ENCODE data around the gene PAQR3. TPM values are rescaled to one million over a fixed set of nuclear protein-coding genes. Genes with fewer than 3 reads are reported as not detected.

Gene PAQR3, protein sequence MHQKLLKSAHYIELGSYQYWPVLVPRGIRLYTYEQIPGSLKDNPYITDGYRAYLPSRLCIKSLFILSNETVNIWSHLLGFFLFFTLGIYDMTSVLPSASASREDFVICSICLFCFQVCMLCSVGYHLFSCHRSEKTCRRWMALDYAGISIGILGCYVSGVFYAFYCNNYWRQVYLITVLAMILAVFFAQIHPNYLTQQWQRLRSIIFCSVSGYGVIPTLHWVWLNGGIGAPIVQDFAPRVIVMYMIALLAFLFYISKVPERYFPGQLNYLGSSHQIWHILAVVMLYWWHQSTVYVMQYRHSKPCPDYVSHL
- 7.2 TPM for total RNA-seq
- long read RNA-seq, result 0 reads

GRCh38 chr4:78938868-78939666, at the start of gene PAQR3:
TSS of gene PAQR3 (minus strand) at chr4:78939438. CDS start at chr4:78939224, 214 bp downstream.
- DNase-seq (ENCODE audit: low spot score), result peak; percentile 96

- DNase-seq (ENCODE audit: low spot score), result no peak
These were observed 48.4 kb upstream of the PAQR3 start for GRCh38 chr4:78987683-78988082.

- DNase-seq (ENCODE audit: low spot score), result no peak
These were observed 45.4 kb upstream of the PAQR3 start for GRCh38 chr4:78984593-78984992.

DNA sequence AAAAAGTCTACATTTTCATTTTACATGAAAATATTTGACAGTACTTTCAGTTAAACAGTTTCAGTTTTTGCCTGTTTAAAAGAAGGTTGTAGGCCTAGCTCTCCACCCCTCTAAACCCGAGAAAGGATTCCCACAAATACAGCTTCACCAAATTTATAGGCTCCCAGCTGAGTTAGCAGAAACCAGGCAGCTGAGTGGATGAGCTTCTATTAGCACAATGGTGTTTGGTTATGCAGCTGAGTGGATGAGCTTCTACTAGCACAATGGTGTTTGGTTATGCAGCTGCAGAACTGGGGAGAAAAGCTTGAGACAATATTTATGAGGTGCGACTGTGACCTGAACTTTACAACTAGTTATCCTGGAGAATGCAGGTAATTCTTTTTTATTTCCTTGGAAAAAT, 36.6 kb upstream of the PAQR3 start:
- DNase-seq (ENCODE audit: low spot score), result no peak

DNA sequence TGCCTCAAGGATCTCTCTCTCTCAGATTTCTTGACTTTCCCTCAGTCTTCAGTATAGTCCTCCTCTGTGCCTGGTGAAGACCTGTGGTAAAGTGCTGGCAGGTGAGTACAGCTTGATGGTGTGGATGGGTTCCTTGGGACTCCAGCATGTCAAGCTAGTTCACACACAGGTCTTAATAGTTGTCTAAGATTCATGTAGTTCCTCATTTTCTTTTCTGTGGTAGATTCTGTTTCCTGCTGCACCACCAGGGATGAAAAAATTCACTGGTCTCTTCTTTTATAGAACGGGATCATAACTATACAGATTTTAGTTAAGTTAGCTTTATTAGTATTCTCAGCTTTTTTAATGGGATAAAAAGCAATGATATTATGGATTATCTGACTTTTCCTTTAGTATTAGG, 32.5 kb upstream of the PAQR3 start:
- DNase-seq (ENCODE audit: low spot score), result no peak

DNA sequence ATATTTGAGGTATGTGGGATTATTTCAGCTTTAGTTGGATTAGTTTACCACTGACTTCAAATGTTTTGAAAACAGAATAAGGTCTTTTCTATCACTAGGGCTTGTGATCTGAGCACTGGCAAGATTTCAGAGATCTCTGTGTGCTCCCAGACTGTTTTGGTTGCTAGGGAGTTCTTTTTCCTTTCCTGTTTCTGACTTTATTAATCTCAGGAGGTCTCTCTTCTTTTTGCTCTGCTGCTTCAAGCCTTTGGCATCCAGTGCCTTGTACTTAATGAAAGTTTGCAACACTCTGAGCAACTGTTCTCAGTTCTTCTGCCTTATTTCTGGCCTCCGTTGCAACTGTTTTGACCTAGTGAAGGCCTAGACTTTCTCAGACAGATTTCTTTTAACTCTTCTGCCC, 32.1 kb upstream of the PAQR3 start:
- no peak for DNase-seq (ENCODE audit: low spot score)

GRCh38 chr4:78962597-78963115, 23.4 kb upstream of the PAQR3 start:
- no peak for DNase-seq (ENCODE audit: low spot score)

- no peak for DNase-seq (ENCODE audit: low spot score)
These were observed 21.7 kb upstream of the PAQR3 start for GRCh38 chr4:78960926-78961325.

GRCh38 chr4:78956975-78957374, 17.7 kb upstream of the PAQR3 start:
- DNase-seq (ENCODE audit: low spot score), result no peak

DNA sequence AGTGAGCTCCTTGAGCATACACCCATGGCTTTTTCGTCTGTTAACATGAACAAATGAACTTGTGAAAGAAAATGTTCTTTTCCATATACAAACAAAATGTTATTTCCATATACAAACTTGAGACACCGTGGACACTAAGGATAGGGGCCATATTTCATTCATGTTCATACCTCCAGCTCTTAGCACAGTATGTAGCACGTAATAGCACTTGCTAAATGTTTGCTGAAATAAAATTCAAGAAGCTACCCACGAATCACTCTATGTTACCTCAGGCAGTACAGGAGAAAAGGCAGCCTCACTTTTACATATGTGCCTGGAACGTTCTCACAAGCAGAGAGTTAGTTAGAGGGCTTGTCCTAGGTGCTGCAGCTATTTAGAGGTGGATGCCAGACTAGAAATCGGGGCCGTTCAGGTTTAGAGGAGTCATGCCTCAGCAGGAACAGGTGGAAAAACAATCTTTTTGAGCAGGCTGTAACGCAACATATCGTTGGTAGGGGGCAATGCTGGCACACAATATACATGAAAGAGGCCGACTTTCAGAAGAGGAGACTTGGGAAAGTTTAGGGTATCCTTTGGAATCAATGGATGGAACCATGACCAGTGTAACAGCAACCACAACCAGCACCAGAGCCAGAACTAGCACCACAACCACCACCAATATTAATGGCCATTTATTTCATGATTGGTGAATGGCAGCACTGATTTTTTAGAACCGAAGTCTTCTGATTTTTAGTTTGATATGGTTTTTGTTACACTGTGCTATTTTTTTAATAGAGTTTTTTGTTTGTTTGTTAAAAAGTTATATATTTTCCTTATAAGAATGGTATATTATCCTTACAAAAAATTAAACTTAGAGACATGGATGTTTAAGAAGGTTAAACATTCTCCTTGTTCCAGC, 14.8 kb upstream of the PAQR3 start:
- DNase-seq (ENCODE audit: low spot score), result no peak

DNA sequence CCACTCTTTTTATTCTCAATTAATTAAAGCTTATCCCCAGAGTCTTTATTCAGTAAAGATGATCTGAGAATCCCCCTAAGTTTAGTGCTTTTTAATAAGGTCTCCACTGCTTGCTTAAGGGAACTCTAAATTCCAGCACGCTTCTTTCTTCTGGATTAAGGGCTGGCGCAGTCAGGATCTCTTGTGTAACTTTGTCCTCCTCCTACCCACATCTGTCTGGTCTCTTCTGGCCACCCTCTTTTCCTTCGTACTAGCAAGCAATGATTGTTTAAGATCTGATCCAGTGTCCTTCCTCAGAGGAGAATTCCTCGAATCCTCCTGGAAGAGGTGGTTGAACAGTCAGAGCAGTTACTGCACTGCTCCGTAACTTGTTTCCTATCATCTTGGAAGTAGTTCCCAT, 14.0 kb upstream of the PAQR3 start:
- no peak for DNase-seq (ENCODE audit: low spot score)

GRCh38 chr4:78951862-78952472, 12.7 kb upstream of the PAQR3 start:
- DNase-seq (ENCODE audit: low spot score), result no peak

- no peak for DNase-seq (ENCODE audit: low spot score)
These were observed 10.5 kb upstream of the PAQR3 start for GRCh38 chr4:78949735-78950134.

DNA sequence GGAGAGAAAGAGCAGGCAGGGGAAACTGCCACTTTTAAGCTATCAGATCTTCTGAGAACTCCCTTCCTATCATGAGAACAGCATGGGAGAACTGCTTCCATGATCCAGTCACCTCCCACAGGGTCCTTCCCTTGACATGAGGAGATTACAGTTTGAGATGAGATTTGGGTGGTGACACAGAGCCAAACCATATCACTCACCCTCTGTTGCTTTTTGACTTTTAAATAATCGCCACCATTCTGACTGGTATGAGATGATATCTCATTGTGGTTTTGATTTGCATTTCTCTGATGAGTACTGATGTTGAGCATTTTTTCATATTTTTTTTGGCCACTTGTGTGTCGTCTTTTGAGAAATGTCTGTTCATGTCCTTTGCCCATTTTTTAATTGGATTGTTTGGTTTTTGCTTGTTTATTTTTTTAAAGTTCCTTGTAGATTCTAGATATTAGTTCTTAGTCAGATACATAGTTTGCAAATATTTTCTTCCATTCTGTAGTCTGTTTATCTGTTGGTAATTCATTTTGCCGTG, 6.5 kb upstream of the PAQR3 start:
- no peak for DNase-seq (ENCODE audit: low spot score)

DNA sequence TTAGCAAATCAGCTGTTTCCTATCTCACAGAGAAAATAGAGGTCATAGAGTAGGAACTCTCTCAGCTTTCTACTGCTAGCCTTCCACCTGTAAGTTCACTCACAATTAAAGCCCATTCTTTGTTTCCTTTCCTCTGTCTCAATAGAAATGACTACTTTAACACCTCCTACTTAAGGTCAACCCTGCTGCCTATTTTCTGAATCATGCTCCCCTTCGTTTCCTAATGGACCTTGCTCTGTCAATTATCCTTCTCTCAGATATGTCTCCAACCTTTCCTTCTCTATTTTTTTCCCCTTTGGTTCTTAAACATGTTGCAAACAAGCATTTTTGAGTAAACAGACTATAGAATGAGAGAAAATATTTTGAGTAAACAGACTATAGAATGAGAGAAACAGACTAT, 5.1 kb upstream of the PAQR3 start:
- no peak for DNase-seq (ENCODE audit: low spot score)

DNA sequence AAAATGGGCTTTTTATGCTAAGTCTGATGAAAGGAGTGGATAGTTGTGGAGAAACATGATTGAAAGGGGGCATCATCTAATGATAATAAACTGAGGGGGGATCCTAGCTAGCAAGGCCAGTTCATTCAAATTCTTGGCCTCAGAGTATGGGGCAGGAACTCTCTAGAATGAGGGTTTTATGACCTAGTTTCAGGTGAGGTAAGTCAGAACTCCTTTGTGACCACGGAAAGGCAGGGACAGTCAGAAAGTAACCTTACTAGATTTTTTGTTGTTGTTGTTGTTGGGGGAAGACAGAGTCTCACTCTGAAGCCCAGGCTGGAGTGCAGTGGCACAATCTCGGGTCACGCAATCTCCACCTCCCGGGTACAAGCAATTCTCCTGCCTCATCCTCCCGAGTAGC, 1.5 kb upstream of the PAQR3 start:
- no peak for DNase-seq (ENCODE audit: low spot score)

GRCh38 chr4:78939667-78940008, 400 bp upstream of the PAQR3 start:
- DNase-seq (ENCODE audit: low spot score), result no peak

- DNase-seq (ENCODE audit: low spot score), result no peak
These were observed 767 bp downstream of the PAQR3 start for GRCh38 chr4:78938474-78938867.

DNA sequence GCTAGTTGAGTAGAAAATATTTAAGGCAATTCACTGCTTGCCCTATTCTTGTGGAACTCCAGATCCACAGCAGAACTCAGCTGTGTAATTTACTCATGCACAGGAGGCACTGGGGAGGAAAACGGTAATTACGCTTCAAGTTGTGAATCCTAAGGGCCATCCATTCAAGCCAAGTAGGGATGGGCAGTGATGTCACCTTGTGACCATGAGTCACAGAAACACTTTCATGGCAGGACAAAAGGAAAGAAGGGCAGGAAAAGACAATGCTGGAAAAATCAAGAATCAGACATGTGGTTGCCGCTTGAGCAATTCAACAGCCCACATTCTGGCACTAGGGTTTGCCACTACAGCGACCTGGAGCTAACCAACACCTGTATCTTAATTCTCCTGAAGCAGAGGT, 1.4 kb downstream of the PAQR3 start:
- no peak for DNase-seq (ENCODE audit: low spot score)

- no peak for DNase-seq (ENCODE audit: low spot score)
These were observed 2.2 kb downstream of the PAQR3 start for GRCh38 chr4:78936989-78937388.
